Activated CD8-positive, alpha-beta memory T cell treated with anti-CD3 and anti-CD28 coated beads, Interleukin-2, amount 50 U/mL, for 4 hours (primary cell): ENCODE results near the gene HES1.

Experiments
- DNase-seq: peaks from one replicate; pipeline ENCODE4 v3.0.0-alpha.2; 2020

The HES1 gene

GRCh38 chr3:194103505-194103904 is 32.4 kb upstream of the HES1 start:
- DNase-seq: peak; percentile 27

GRCh38 chr3:194103983-194104751 is 31.8 kb upstream of the HES1 start:
- DNase-seq: no peak

DNA sequence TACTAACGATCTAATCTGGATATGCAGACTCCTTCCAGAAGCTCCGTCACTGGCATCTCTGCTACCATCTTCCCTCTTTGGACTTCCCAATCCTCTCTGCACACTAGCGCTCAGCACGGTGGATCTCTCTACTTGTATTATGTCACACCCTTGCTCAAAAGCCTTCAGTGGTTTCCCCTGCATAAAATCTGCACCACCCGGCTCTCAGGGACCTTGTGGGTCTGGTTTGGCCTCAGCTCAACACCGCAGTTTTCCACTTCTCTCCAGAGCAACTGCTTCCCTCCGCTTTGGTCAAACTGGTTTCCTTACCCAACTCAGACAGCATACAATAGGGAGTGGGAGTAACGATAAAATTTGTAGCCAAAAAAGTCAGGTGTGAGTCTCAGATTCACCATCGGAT is 30.7 kb upstream of the HES1 start:
- DNase-seq: no peak

GRCh38 chr3:194107107-194107506 is 28.8 kb upstream of the HES1 start:
- no peak for DNase-seq

DNA sequence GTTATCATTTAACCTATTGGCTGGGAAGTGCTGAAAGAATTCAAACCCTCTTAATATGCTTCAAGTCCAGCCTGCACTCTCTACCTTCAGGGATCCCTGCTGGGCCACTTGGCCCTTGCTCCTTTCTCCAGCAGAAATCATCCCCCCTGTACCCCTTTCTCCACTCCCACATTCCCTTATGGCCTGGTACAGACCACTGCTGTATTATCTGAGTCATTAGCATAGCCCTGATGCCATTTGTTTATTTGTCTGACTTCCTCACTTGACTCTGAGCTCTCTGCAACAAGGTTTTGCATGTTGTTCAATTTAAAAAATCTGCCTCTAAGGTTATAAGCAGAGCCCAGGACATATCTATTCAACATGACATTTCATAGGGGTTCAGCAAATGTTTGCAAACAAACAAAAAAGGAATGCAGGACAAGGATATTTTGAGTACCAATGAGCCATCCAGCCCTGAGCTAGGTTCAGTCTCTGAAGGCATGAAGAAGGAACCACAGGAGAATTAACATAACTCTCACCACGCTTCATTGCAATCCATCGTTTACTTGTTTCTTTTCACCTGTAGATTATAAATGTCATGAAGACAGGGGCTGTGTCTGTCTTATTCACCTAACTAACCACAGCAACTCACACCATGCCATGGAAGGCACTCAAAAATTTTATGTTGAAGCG is 26.6 kb upstream of the HES1 start:
- no peak for DNase-seq

DNA sequence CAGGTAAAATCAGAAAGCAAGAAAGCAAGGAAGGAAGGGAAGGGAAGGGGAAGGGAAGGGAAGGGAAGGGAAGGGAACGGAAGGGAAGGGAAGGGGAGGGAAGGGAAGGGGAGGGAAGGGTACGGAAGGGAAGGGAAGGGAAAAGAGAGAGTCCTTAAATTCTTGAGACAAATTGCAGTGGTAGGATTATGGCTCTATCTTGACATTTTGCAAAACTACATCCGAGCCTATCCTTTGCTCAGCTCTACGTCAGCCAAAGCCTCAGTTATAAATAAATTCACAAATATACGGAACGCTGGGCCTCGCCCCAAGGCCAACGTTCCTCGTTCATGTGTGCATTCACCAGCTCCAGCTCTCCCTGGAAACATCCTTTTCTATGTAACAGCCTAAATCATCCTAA is 25.5 kb upstream of the HES1 start:
- DNase-seq: no peak

- no peak for DNase-seq
These were observed 24.6 kb upstream of the HES1 start for GRCh38 chr3:194111336-194111735.

DNA sequence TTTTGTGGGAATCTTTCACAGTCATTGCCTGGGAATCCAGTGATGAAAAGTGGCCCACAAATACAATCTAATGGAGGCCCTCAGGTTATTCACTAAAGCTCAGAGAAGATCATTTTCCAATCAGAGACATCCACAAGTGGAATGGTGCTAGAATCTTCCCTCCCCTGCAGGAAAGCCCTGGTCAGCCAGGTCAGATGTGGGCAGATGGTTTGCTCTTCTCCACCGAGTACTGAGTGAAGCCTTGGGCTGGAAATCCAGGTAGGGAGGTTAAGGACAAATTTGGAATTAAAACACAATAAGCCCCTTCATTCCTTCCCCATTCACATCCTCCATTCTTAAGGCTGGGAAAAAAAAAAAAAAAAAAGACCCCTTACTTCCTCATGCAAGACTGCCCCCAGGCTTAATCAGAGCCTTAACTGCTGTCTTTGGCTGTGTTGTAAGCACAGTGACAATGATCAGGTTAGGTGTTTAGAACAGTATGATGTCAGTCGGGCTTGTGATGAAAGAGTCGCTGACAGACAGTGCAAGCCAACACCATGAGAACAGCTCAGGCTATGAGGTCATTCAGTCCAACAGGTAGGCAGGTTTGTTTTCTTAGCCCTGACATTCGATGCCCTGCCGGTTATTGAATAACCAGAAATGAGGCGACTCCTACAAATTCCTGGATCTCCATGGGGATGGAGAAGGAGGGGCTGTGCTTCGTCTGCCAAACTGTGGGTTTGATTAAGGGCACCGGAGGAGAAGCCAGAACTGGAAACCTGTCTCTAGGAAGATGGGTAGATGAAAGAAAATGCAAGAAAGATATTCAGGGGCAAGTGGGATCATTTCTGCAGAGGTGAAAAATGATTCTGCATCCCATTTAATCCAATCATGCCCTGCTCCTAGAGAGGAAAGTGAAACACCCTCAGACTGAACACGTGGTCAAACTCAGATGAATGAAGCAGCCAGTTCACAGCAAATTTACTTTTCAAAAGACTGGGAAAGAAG is 23.5 kb upstream of the HES1 start:
- DNase-seq: no peak

GRCh38 chr3:194114123-194114522 is 21.8 kb upstream of the HES1 start:
- DNase-seq: no peak

DNA sequence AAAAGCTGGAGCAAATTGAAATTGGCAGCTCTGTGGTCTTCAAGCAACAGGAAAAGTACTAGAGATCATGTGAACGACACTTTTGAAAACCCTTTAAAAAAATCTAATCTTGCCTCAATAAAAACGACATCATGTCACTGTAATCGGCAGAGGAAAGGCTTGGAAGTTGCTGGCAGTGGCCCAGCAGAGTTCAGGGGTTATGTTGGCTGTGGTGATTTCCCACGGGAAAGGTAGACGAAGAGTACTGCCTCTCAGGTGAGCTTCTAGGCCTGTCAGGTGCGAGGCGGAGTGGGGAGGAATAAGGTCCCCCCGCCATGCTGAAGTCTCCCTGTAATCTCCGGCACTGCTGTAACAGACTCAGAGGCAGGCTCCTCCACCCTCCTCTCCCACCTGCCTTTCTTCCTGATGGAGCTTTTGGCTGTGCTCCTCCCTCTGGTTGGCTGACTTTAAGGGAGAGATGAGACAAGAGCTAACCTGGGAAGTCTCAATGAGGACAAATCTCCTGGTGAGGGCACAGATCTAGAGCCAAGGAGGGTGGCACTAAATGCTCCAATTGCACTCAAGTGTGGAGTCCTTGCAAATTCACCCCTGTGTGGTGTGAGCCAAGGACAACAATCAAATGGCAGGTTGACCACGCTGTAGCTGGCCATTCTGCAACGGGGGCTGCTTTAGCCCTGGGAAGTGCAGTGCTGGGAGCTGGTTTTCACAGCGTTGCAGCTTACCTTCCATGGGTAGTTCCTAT is 18.7 kb upstream of the HES1 start:
- no peak for DNase-seq

DNA sequence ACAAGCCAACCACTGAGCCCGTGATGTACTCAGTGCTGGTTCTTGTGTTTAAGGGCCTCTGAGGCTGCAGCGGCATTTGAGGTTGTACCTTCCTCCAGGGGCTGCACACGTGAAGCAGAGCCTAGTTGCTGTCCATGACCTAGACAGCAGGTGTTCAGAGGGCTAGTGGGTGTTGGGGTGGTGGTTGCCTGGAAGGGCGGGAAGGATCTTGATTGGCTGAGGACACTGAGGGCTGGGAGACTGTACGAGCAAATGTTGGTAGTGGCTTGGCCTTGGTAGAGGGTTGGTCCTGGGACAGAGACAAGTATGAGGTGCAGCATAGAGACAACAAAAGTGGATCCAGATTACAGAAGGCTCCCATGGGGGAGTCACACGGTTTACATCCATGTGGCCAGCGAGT is 17.0 kb upstream of the HES1 start:
- no peak for DNase-seq

GRCh38 chr3:194119831-194120590 is 15.9 kb upstream of the HES1 start:
- no peak for DNase-seq

- no peak for DNase-seq
These were observed 14.9 kb upstream of the HES1 start for GRCh38 chr3:194120789-194121770.

GRCh38 chr3:194121891-194122631 is 13.9 kb upstream of the HES1 start:
- DNase-seq: no peak

DNA sequence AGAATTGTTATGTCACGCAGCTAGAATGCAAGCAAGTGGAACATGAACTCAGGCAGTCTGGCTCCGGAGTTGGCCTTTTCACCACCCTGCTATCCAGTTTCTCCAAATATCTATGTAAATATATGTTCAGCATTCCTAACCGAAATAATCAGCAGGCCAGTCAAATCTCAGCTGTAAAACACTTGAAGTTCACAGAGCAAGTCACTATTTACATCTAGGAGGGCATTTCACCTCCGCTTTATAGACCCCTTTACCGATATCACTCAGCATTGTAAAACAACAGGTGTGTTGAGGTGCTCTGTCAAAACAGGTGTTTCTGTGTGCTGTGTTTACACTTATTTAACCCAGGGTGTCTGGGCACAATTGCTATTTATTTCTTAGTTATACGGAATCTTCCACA is 12.2 kb upstream of the HES1 start:
- no peak for DNase-seq

GRCh38 chr3:194124193-194124592 is 11.8 kb upstream of the HES1 start:
- no peak for DNase-seq

GRCh38 chr3:194125442-194125841 is 10.5 kb upstream of the HES1 start:
- no peak for DNase-seq

- no peak for DNase-seq
These were observed 9.2 kb upstream of the HES1 start for GRCh38 chr3:194126790-194127189.

GRCh38 chr3:194128202-194128918 is 7.6 kb upstream of the HES1 start:
- DNase-seq: no peak
